HepG2 (cell line): ENCODE data around the gene IQCH. TPM values are rescaled to one million over a fixed set of nuclear protein-coding genes. Genes with fewer than 3 reads are reported as not detected.

ENCODE experiments used
- ATF7 ChIP-seq, 2 experiments: fragments of 450-650 bp in 1 of 2; sonication (generic) in 1 of 2; formaldehyde crosslinking in 1 of 2; IDR thresholded peaks; 2 replicates each; pipeline versions ENCODE4 v1.4.0 to v1.6.1; 2016 to 2020; ENCODE audit warnings: antibody characterized with exemption in 1 of 2, mild to moderate bottlenecking in 1 of 2, missing genetic modification reagents in 1 of 2
- SNRNP70 ChIP-seq: fragments of 200-400 bp; formaldehyde crosslinking; IDR thresholded peaks from 2 replicates; pipeline ENCODE4 v1.6.1; 2017; ENCODE audit warnings: mild to moderate bottlenecking, low read depth, low read length, moderate library complexity
- SRY ChIP-seq: sonication (generic); formaldehyde crosslinking; IDR thresholded peaks from 2 replicates; pipeline ENCODE4 v1.8.0; 2022; ENCODE audit warnings: mild to moderate bottlenecking, missing genetic modification reagents
- polyA plus RNA-seq, 8 experiments: library from polyadenylated mRNA; depleted of rRNA in 3 of 8; stranded (reverse) in 7 of 8; unstranded in 1 of 8; fragments of >200 nt; fragmentation: Illumina TruSeq in 4 of 8; extraction: Trizol in 4 of 8; gene quantifications; 2 replicates each; pipeline versions ENCODE4 v1.2.1 to v1.2.3, GENCODE V29; 2011 to 2016; ENCODE audit warnings: low read depth in 4 of 8, missing spikeins in 1 of 8, mixed read lengths in 1 of 8; ENCODE audit not compliant: insufficient read depth in 1 of 8
- total RNA-seq, 5 experiments: library from RNA; depleted of rRNA; stranded (reverse); fragments of >200 nt; fragmentation: Illumina TruSeq; extraction: Trizol; gene quantifications; 2 replicates each; pipeline ENCODE4 v1.2.3, GENCODE V29; 2016; ENCODE audit warnings: low read depth in 1 of 5
- TF ChIP-seq, protein P1 (sequence below): sonication (generic); formaldehyde crosslinking; IDR thresholded peaks from 2 replicates; pipeline ENCODE4 v1.8.0; 2022; ENCODE audit warnings: missing genetic modification reagents, mild to moderate bottlenecking, borderline replicate concordance
- TF ChIP-seq, protein P2 (sequence below): sonication (generic); formaldehyde crosslinking; IDR thresholded peaks from 2 replicates; pipeline ENCODE4 v1.4.0; 2020; ENCODE audit warnings: mild to moderate bottlenecking, missing genetic modification reagents
- TF ChIP-seq, protein P3 (sequence below), 2 experiments: sonication (generic) in 1 of 2; formaldehyde crosslinking in 1 of 2; IDR thresholded peaks; 2 replicates each; pipeline versions ENCODE4 v1.4.0 to v1.6.1; 2016 to 2020; ENCODE audit warnings: borderline replicate concordance in 1 of 2, low read depth in 1 of 2, mild to moderate bottlenecking in 1 of 2, missing genetic modification reagents in 1 of 2
- TF ChIP-seq, protein P4 (sequence below): sonication (generic); formaldehyde crosslinking; IDR thresholded peaks from 2 replicates; pipeline ENCODE4 v1.4.0; 2020; ENCODE audit warnings: missing genetic modification reagents

IQCH gene
- total and polyA plus RNA-seq, 2 of the 13 experiments (the other 11 are each of a cell fraction or from before 2014, with no cell fraction given), result 0.16 to 0.55 TPM

DNA sequence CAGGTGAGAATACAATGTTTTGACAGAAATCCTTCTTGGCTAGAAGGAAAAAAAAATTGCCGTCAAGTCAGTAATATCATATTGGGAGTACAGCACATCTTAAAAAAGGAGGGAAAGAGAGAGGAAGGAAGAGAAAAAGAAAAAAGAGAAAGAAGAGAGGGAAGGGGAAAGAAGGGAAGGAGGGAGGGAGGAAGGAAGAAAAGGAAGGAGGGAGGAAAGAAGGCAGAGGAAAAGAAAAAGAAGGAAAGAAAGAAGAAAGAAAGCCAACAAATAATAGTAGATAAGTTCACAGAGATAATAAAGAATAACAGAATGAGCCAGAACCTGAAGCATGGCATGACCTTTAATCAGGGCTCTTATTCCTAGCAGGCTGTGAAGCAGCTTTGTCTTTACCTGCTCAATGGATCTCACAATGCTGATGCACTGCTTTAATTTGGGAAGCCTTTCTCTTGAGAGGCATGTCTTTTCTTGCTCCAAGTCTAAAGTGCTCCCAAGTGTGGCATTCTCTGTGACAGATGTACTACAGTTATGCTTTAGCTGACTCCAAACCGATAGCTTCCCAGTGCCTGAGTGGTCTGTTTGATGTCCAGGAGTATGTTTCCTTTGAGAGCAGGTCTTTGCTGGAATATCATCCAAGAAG lies 114.9 kb downstream of the IQCH start (continued):
- TF ChIP-seq, protein P1, sequence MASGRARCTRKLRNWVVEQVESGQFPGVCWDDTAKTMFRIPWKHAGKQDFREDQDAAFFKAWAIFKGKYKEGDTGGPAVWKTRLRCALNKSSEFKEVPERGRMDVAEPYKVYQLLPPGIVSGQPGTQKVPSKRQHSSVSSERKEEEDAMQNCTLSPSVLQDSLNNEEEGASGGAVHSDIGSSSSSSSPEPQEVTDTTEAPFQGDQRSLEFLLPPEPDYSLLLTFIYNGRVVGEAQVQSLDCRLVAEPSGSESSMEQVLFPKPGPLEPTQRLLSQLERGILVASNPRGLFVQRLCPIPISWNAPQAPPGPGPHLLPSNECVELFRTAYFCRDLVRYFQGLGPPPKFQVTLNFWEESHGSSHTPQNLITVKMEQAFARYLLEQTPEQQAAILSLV, result no peak
- TF ChIP-seq, protein P2, sequence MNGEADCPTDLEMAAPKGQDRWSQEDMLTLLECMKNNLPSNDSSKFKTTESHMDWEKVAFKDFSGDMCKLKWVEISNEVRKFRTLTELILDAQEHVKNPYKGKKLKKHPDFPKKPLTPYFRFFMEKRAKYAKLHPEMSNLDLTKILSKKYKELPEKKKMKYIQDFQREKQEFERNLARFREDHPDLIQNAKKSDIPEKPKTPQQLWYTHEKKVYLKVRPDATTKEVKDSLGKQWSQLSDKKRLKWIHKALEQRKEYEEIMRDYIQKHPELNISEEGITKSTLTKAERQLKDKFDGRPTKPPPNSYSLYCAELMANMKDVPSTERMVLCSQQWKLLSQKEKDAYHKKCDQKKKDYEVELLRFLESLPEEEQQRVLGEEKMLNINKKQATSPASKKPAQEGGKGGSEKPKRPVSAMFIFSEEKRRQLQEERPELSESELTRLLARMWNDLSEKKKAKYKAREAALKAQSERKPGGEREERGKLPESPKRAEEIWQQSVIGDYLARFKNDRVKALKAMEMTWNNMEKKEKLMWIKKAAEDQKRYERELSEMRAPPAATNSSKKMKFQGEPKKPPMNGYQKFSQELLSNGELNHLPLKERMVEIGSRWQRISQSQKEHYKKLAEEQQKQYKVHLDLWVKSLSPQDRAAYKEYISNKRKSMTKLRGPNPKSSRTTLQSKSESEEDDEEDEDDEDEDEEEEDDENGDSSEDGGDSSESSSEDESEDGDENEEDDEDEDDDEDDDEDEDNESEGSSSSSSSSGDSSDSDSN (CRISPR knock-in tag), result no peak
- TF ChIP-seq SRY (CRISPR knock-in tag) (no peak), ATF7 (IDR thresholded peaks at IDR 0.05) (no peak), ATF7 (CRISPR knock-in tag; IDR thresholded peaks at IDR 0.05) (no peak), SNRNP70 (no peak)
- TF ChIP-seq, protein P3, sequence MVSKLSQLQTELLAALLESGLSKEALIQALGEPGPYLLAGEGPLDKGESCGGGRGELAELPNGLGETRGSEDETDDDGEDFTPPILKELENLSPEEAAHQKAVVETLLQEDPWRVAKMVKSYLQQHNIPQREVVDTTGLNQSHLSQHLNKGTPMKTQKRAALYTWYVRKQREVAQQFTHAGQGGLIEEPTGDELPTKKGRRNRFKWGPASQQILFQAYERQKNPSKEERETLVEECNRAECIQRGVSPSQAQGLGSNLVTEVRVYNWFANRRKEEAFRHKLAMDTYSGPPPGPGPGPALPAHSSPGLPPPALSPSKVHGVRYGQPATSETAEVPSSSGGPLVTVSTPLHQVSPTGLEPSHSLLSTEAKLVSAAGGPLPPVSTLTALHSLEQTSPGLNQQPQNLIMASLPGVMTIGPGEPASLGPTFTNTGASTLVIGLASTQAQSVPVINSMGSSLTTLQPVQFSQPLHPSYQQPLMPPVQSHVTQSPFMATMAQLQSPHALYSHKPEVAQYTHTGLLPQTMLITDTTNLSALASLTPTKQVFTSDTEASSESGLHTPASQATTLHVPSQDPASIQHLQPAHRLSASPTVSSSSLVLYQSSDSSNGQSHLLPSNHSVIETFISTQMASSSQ (IDR thresholded peaks at IDR 0.05; ENCODE audit: low read depth), result no peak
- TF ChIP-seq, protein P3 (CRISPR knock-in tag; IDR thresholded peaks at IDR 0.05; ENCODE audit: borderline replicate concordance), result no peak
- TF ChIP-seq, protein P4, sequence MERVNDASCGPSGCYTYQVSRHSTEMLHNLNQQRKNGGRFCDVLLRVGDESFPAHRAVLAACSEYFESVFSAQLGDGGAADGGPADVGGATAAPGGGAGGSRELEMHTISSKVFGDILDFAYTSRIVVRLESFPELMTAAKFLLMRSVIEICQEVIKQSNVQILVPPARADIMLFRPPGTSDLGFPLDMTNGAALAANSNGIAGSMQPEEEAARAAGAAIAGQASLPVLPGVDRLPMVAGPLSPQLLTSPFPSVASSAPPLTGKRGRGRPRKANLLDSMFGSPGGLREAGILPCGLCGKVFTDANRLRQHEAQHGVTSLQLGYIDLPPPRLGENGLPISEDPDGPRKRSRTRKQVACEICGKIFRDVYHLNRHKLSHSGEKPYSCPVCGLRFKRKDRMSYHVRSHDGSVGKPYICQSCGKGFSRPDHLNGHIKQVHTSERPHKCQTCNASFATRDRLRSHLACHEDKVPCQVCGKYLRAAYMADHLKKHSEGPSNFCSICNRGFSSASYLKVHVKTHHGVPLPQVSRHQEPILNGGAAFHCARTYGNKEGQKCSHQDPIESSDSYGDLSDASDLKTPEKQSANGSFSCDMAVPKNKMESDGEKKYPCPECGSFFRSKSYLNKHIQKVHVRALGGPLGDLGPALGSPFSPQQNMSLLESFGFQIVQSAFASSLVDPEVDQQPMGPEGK (CRISPR knock-in tag), result no peak
